NK-92 (cell line): ENCODE measurements around the gene NR4A2.
A peak's percentile ranks its signal among the peaks of the same experiment; 100 is the strongest.

Source experiments
- DNase-seq: peaks from one replicate; lab custom pipeline; 2025; ENCODE audit not compliant: unreplicated experiment; lab: John Stamatoyannopoulos, UW

The NR4A2 gene

GRCh38 chr2:156332534-156333273 lies at the start of gene NR4A2:
TSS of gene NR4A2 (minus strand) at chr2:156332721. CDS start at chr2:156330186, 2,535 bp downstream.
- peak; percentile 40 for DNase-seq

- DNase-seq: no peak
These were observed 47.7 kb upstream of the NR4A2 start for GRCh38 chr2:156380117-156380645.

- no peak for DNase-seq
These were observed 47.2 kb upstream of the NR4A2 start for GRCh38 chr2:156379714-156380113.

DNA sequence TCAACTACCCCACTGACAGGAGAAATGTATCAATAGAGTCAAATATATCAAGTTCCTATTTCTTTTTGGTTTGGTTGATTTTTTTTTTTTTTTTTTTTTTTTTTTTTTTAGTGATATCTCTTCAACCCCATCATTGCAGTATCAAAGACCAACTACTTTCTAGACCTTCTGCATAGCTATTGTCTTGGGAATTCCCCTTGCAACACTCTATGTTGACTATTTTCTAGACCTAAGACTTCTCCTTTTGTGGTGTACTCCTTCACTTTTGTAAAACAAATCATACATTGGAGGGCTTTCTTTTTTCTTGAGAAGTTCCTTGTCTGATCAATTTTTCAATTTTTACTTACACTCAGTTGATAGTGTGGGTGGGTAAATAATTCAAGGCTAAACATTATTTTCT lies 46.5 kb upstream of the NR4A2 start:
- DNase-seq: no peak

DNA sequence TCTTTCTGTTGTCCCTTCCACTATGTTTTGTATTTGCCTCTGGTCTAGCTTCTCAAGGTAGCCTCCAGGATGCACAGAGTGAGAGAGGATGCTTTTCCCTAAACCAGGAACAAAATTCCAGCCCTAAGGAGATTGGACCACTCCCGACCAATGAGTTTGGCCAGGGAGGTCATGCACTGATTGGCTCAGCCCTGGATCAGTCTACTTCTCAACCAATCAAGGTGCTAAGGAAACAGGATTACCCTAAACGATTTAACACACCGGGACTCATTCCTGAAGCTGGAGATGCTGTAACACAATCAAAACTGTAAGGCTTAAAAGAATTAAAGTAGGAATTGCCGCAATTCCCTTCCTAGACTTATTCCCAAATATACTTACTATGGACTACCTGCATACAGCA lies 34.2 kb upstream of the NR4A2 start:
- DNase-seq: no peak

DNA sequence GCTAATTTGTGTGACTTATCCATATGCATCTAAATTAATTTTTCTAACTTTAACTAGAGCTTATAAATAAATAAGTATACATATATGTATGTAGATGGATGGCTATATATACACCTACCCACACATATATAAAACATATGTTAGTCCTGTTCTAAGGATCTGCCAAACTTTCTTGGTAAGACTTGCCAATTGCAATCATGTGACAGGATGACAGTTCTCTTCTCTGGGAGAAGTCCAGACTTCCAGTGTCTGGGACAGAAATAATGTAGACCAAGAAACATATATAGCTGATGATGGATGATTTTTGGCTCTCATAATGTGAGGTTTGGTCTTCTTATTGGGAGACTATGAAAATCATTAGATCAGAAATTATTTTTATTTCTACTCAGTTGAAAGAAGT lies 30.6 kb upstream of the NR4A2 start:
- DNase-seq: no peak

DNA sequence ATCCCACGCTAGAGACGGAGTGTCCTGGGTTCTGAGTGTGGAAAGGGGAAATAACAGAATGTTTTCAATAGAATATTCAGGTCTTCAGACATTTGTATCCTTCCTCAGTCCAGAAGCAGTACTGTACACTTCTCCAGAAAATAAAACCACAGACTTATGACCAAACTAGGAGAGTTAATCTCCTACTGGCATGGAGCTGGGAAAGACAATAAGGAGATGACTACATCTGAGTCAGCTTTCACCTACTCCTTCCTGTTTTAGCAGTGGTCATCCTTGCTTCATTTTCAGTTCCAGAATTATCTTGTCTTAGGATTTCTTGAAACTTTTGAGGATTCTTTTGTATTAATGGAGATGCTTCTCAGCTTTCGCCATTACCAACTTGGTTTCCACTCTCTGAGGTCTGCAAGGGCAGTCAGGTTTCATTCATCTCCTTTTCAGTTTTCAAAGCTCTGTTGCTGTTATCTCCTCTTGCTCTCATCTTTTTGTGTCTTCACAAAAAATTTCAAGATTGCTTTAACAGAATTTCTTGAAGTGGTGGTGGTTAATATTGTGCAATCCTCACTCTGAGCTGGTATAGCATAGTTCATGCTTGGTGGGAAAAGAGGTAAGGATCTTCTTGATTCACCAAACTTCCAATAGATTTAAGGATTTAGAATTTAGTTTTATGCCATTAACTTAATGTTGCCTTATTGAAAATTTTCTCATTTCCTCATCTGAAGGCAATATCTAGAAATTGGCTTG lies 23.7 kb upstream of the NR4A2 start:
- no peak for DNase-seq

DNA sequence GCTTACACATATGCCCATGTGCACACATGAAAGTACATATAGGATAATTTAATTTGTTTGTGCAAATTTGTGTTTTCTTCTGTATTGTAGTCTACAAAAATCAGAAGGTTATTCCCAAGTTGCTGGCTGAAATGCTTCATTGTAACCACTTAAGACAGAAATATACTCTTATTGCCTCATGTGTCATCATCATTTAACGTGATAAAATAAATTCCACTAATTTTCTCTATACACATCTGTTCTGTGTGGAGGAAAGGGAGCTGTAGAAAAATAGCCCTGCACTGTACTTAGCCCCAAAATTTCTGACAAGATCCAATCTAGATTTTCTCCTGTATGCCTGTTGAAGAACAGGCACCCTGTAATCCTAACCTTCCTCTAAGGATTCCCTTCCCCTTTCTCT lies 20.4 kb upstream of the NR4A2 start:
- no peak for DNase-seq

DNA sequence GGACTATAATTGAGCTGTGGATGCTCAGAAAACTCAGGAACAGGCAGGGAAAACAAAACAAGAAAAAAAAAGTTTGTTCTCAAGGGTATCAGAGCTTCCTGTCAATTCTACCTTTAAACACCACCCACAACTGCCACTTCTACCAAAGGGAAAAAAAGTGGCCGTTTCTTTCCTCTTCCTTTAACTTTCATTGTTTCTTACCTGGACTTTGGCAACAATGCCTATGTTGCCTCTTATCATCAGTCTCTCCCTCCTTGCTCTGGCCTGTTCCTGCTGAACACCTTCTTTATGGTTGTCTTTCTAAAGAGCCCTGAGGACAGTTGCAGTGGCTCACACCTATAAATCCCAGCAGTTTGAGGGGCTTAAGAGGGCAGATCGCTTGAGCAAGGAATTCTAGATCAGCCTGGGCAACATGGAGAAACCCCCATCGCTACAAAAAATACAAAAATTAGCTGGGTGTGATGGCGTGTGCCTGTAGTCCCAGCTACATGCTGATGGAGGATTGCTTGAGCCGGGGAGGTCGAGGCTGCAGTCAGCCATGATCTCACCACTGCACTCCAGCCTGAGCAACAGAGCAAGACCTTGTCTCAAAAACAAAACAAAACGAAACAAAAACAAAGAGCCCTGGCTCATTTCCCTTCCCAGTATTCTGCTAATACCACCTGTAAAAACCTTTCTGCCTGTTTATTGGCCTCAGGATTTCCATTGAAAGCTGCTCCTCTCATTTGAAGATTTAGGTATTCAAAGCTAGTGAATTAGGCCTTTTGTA lies 18.0 kb upstream of the NR4A2 start:
- no peak for DNase-seq

DNA sequence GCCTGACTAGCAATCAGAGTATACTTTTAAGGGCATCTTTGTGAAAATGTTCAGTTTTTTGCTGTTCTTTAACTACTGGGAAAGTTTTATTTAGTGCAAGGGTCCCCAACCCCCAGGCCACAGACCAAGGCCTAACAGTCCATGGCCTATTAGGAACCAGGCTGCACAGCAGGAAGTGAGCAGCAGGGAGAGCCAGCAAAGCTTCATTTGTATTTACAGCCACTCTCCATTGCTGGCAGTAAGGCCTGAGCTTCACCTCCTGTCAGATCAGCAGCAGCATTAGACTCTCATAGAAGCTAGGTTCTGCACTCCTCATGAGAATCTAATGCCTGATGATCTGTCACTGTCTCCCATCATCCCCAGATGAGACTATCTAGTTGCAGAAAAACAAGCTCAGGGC lies 17.1 kb upstream of the NR4A2 start:
- DNase-seq: no peak

GRCh38 chr2:156349161-156349560 lies 16.6 kb upstream of the NR4A2 start:
- DNase-seq: no peak

GRCh38 chr2:156347431-156347830 lies 14.9 kb upstream of the NR4A2 start:
- no peak for DNase-seq

DNA sequence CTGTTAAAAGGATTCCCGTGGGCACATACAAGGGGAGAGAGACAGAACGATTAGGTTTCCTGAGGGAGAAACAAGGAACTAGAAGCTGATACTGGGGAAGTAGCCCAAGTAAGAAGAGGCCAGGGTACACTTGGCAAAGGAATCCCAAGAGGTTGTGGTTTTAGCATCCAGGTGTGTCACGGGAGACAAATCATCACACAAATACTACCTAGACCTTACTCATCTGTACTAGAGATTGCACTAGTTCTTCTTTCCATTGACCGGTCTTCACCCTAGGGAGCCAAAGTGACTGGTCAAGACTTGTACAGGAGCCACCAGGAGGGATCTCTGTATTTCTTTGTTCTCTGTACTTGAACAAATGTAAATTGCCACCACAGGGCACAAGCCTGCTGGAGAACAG lies 14.2 kb upstream of the NR4A2 start:
- no peak for DNase-seq

GRCh38 chr2:156345582-156345981 lies 13.1 kb upstream of the NR4A2 start:
- DNase-seq: no peak

- DNase-seq: no peak
These were observed 11.4 kb upstream of the NR4A2 start for GRCh38 chr2:156343940-156344301.

GRCh38 chr2:156343096-156343939 lies 10.8 kb upstream of the NR4A2 start:
- no peak for DNase-seq

- peak; percentile 38 for DNase-seq
These were observed 10.0 kb upstream of the NR4A2 start for GRCh38 chr2:156342254-156343095.

GRCh38 chr2:156341452-156342253 lies 9.1 kb upstream of the NR4A2 start:
- DNase-seq: peak; percentile 39
